Umbilical cord (tissue), 2 donors: ENCODE measurements around the gene CEACAM8. TPM values are rescaled to one million over a fixed set of nuclear protein-coding genes. Genes with fewer than 3 reads are reported as not detected.
"Not testable (repeated sequence)": the region's sequence is repeated elsewhere in the genome, so short reads cannot be mapped to it uniquely, and the experiment has no call there.

Experiments
- DNase-seq: peaks from one replicate; pipeline ENCODE4 v3.0.0-alpha.2; 2015; ENCODE audit warnings: low spot score
- total RNA-seq: library from RNA; depleted of rRNA; stranded (reverse); fragments of >200 nt; gene quantifications from one replicate; pipeline ENCODE4 v1.2.3, GENCODE V29; 2014; ENCODE audit warnings: low replicate concordance; ENCODE audit not compliant: insufficient read depth

CEACAM8 gene
- total RNA-seq, 1 donor from 2014 or later: 0.96 TPM

DNA sequence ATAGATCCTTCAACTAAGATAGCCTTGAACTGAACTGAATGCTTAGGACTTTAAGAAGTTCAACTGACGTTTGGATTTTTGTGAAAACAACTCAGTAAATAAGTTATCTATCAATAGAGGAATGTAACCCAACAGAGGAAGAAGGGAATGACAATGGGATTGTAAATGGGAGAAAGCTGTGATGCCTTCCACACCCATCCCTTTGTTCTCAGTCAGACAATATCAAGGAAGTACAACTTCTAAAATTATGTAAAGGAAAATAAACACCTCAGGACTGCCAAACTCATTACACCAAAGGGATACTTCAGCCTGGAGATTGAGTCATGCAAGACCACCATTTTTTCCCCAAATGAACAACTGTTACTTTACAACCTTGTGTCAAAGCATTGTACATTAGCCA is 21.1 kb downstream of the CEACAM8 start:
- DNase-seq: no peak

DNA sequence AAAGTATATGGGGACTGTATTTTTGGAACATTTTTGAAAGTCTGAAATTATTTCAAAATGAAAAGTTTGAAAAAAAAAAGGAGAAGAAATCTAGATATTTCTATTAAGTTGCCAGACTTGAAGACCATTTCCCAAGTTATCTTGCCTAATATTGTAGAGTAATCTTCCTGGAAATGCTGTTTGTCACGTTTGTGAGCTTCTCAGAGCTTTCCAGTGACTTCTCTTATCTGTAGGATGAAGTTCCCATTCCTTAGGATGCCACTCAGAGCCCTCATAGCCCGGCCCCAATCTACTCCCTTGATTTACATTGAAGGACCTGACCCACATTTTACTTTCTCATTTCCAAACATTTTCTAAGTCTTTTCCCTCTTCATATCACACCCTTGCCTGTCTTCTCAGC is 23.6 kb downstream of the CEACAM8 start:
- DNase-seq: no peak

GRCh38 chr19:42569193-42569592 is 25.5 kb downstream of the CEACAM8 start:
- no peak for DNase-seq

- no peak for DNase-seq
These were observed 26.7 kb downstream of the CEACAM8 start for GRCh38 chr19:42568006-42568405.

- DNase-seq: no peak
These were observed 27.2 kb downstream of the CEACAM8 start for GRCh38 chr19:42567567-42567966.

GRCh38 chr19:42563352-42564210 is 31.1 kb downstream of the CEACAM8 start:
- peak; percentile 31 for DNase-seq

- no peak for DNase-seq
These were observed 33.2 kb downstream of the CEACAM8 start for GRCh38 chr19:42561512-42561911.

DNA sequence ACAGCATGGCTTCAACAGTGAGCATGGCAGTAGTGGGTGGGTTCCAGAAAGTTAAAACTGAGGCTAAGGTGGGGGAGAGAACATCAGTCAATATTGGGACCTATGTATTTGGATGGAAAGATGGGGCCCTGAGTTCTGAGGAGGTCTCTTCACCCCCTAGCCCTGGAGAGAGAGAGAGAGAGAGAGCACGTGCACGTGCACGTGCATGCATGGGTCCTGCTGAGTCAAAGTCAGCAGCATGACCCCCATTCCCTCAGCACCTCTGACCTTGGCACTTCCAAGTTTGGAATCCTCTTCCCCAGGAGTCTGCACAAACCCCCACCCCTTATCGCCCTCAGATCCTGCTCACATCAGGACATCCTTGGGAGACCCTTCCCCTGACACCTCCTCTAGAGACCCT is 34.0 kb downstream of the CEACAM8 start:
- no peak for DNase-seq

DNA sequence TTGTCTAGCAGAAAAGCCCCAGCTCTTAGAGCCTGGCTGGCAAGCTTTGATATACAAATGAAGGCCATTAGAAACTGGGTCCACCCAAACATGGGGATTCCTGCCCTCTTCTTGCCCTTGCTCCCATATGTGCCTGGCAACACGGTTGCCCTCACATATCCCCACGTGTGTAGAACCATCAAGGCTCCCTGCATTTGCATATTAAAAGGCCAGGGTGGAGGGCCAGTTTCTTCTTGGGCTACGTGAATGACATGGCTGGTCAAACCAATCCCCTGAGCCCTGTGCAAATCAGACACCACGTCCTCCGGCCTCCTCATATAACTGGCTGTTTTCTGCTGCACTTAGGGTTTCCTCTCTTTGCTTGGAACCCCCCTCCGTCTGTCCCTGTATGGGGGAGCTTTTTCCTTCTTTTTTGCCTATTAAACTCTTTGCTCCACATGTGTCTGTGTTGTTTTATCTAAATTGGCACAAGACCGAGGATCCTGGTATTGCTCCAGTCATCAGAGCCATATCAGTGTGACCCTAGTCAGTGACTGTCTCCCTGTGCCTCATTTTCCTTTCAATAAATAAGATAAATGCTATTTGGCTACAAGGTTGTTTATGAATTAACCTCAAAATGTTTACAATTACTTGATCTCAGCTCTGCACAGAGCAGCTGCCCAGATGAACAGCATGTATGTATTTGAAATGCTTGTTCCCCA is 36.1 kb downstream of the CEACAM8 start:
- no peak for DNase-seq

- DNase-seq: not testable (repeated sequence)
These were observed 37.3 kb downstream of the CEACAM8 start for GRCh38 chr19:42557386-42557871.

DNA sequence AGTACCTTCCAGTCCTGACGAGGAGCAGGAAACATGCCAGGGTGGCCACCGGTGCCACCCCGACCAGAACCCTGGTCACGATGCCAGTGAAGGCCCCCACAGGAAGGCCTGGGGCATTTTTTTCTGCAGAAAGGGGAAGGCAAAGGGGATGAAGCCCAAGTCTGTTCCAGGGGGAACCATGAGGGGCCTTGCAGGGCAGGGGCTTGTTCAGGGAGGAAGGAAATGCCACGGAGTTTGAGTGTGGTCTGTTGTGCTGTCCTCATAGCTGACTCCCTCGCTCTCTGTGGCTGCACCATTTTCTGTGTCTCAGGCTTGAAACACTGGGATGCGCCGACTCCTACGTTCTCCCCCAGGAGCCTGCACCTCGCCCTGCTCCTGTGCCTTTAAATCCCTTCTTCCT is 38.9 kb downstream of the CEACAM8 start:
- no peak for DNase-seq

DNA sequence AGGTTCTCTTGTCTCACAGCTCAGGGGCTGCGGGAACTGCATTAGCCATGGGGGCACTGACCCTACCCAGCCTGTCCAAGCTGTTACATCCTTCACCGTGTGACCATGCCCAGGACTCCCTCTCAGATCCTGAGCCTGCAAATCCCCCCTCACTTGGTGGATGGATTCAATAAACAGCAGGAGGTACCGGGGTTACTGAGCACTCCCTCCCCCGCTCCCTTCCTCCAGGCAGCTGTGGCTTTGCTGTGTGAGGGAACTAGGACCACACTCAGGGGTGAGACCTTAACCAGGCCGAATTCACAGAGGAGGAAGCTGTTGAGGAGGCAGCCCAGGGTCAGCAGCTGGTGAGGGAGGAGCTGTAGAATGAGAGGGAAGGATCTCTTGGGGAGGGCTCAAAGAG is 39.4 kb downstream of the CEACAM8 start:
- no peak for DNase-seq

GRCh38 chr19:42554046-42554575 is 40.6 kb downstream of the CEACAM8 start:
- DNase-seq: no peak

GRCh38 chr19:42553292-42554045 is 41.3 kb downstream of the CEACAM8 start:
- DNase-seq: peak; percentile 15

- DNase-seq: no peak
These were observed 42.3 kb downstream of the CEACAM8 start for GRCh38 chr19:42552086-42553065.

DNA sequence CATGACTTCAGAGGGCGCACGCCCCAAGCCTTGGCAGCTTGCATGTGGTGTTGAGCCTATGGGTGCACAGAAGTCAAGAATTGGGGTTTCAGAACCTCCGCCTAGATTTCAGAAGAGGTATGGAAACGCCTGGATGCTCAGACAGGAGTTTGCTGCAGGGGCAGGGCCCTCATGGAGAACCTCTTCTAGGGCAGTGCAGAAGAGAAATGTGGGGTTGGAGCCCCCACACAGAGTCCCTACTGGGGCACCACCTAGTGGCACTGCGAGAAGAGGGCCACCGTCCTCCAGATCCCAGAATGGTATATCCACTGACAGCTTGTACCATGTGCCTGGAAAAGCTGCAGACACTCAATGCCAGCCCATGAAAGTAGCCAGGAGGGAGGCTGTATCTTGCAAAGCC is 44.2 kb downstream of the CEACAM8 start:
- not testable (repeated sequence) for DNase-seq

DNA sequence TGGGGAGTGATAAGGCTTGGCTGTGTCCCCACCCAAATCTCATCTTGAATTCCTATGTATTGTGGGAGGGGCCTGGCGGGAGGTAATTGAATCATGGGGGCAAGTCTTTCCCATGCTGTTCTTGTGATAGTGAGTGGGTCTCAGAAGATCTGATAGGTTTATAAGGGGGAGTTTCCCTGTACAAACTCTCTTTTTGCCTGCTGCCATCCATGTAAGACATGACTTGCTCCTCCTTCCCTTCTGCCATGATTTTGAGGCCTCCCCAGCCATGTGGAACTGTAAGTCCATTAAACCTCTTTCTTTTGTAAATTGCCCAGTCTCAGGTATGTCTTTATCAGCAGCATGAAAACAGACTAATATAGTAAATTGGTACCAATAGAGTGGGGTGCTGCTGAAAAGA is 45.7 kb downstream of the CEACAM8 start:
- DNase-seq: not testable (repeated sequence)

GRCh38 chr19:42548552-42548951 is 46.2 kb downstream of the CEACAM8 start:
- DNase-seq: no peak

- no peak for DNase-seq
These were observed 46.8 kb downstream of the CEACAM8 start for GRCh38 chr19:42547929-42548328.

DNA sequence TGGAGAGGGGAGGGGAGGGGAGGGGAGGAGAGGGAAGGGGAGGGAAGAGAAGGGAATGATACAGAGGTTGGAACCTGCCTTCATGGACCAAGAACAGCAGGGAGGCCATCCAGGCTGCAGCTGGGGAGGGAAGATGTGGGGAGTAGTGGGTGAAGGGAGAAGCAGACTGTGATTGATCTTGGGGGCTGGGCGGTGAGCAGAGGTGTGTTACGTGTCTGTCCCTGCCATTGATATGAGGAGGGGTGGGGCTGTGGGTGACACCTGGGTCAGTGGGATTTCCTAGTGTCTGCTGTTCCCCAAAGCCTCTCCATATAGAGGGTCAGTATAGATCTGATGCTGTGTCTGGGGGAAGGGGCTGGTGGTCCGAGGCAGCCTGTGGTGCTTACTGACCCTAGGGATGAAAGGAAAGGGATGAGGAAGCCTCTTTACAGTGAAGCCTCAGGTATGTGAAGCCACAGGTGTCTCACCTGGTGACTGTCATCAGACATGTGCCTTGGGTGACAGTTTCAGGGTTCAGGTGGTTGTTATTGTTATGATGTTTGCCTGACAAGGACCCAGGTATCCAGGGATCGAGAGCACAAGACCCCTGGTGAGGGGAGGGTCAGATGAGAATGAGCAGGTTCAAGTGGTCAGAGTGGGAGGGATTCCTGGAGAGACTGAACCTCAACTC is 47.8 kb downstream of the CEACAM8 start:
- DNase-seq: no peak
